ENCODE measurements around the gene BRF1.

BRF1 gene

GRCh38 chr14:105257464-105257863 is 43.3 kb downstream of the BRF1 start:
- no peak for DNase-seq

- DNase-seq: no peak
Observed at GRCh38 chr14:105256292-105256960, 44.4 kb downstream of the BRF1 start.

GRCh38 chr14:105255021-105255507 is 45.7 kb downstream of the BRF1 start:
- DNase-seq: no peak

- DNase-seq: no peak
Observed at GRCh38 chr14:105253329-105253682, 47.5 kb downstream of the BRF1 start.

- DNase-seq: no peak
Observed at GRCh38 chr14:105252552-105253328, 48.1 kb downstream of the BRF1 start.

- DNase-seq: no peak
Observed at GRCh38 chr14:105251920-105252319, 48.9 kb downstream of the BRF1 start.

- no peak for DNase-seq
Observed at GRCh38 chr14:105250986-105251385, 49.8 kb downstream of the BRF1 start.

- DNase-seq: no peak
Observed at GRCh38 chr14:105250008-105250366, 50.8 kb downstream of the BRF1 start.

- DNase-seq: no peak
Observed at GRCh38 chr14:105249182-105250007, 51.4 kb downstream of the BRF1 start.

GRCh38 chr14:105248368-105249181 is 52.2 kb downstream of the BRF1 start, which contains the start of gene BTBD6:
Gene BTBD6, plus strand, starts transcription at chr14:105248533. Its CDS starts 179 bp downstream, at chr14:105248712.
- peak; percentile 92 for DNase-seq

GRCh38 chr14:105247715-105248367 is 53.0 kb downstream of the BRF1 start:
- DNase-seq: no peak

GRCh38 chr14:105247026-105247425 is 53.8 kb downstream of the BRF1 start:
- no peak for DNase-seq

- DNase-seq: no peak
Observed at GRCh38 chr14:105244334-105244733, 56.5 kb downstream of the BRF1 start.

GRCh38 chr14:105241641-105242040 is 59.2 kb downstream of the BRF1 start:
- DNase-seq: no peak

- DNase-seq: no peak
Observed at GRCh38 chr14:105240811-105241576, 59.8 kb downstream of the BRF1 start.

- no peak for DNase-seq
Observed at GRCh38 chr14:105229099-105229655, 71.6 kb downstream of the BRF1 start.

- DNase-seq: no peak
Observed at GRCh38 chr14:105228562-105228961, 72.2 kb downstream of the BRF1 start.

- DNase-seq: no peak
Observed at GRCh38 chr14:105227346-105227745, 73.5 kb downstream of the BRF1 start.

GRCh38 chr14:105226198-105226597 is 74.6 kb downstream of the BRF1 start:
- DNase-seq: no peak

- DNase-seq: no peak
Observed at GRCh38 chr14:105224845-105225570, 75.8 kb downstream of the BRF1 start.

All from activated CD4-positive, alpha-beta T cell treated with anti-CD3 and anti-CD28 coated beads, Interleukin-2, Interleukin-6, amounts not matched to agents 100 ng/mL and 50 ng/mL, durations not matched to agents 16 hours and 8 hours (primary cell).